HG02938 (cell line): ENCODE measurements around the gene C16orf46.
"Not testable (repeated sequence)": the region's sequence is repeated elsewhere in the genome, so short reads cannot be mapped to it uniquely, and the experiment has no call there.

Experiments used
- ATAC-seq: cut with Tn5 transposase; IDR thresholded peaks from one replicate; pipeline ENCODE4 v1.9.1; 2021; ENCODE audit warnings: mild to moderate bottlenecking, moderate library complexity; ENCODE audit not compliant: unreplicated experiment

C16orf46 gene

GRCh38 chr16:81077076-81077940 is at the start of gene C16orf46:
Gene C16orf46 (minus strand): TSS chr16:81077238. CDS start chr16:81063955, 13,283 bp downstream.
- peak; percentile 91 for ATAC-seq

- no peak for ATAC-seq
Measured at GRCh38 chr16:81123092-81123852, 46.2 kb upstream of the C16orf46 start.

DNA sequence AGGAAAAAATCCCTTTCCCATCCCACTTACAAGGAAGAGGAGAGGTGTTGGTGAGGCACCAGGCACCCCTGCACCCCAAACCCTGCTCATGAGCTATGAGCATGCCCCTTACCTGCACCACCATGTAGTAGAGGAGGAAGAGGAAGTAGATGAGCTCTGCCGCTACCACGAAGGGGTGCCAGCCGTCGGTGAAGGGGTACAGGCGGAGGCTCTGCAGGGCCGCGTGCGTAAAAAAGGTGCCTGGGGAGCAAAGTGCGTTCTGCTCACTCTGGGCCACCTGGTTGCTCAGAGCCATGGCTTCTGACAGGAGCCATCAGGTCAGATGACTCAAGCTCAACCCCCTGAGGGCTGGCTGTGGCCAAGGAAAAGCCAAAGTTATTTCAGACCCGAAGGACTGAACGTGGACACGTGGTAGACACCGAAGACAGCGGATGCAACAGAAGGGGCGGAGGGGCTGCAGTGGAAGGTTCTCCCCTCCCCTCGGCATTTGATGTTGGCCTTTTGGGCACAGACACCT is 44.5 kb upstream of the C16orf46 start:
- no peak for ATAC-seq

GRCh38 chr16:81117436-81117835 is 40.4 kb upstream of the C16orf46 start:
- ATAC-seq = no peak

GRCh38 chr16:81116285-81116684 is 39.2 kb upstream of the C16orf46 start:
- no peak for ATAC-seq

DNA sequence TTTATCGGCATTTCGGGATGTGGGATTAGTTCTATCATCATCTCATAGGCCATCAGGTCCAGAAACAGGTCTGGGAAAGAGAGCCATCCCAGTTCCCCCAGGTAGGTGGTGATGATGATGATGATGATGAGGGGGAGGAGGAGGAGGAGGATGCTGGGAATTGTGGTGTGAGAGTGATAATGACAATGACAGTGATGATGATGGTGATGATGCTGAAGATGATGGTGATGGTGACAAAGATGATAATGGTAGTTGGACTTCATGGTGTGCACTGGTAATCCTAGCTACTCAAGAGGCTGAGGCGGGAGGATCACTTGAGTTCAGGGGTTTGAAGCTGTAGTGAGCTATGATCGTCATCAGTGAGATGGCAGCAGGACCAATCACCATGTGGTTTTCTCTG is 35.4 kb upstream of the C16orf46 start:
- ATAC-seq = no peak

DNA sequence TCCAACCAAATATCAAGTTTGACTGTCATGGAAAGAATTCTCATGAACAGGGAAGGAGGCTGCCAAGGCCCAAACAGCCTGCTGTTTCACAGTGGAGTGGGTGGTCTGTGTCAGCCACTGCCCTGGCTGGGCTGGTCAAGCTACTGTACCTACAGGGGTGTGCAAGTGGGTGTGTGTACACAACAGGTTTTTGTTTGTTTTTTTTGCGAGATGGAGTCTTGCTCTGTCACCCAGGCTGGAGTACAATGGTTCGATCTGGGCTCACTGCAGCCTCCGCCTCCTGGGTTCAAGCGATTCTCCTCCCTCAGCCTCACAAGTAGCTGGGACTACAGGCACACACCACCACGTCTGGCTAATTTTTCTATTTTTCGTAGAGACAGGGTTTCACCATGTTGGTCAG is 32.2 kb upstream of the C16orf46 start:
- not testable (repeated sequence) for ATAC-seq

DNA sequence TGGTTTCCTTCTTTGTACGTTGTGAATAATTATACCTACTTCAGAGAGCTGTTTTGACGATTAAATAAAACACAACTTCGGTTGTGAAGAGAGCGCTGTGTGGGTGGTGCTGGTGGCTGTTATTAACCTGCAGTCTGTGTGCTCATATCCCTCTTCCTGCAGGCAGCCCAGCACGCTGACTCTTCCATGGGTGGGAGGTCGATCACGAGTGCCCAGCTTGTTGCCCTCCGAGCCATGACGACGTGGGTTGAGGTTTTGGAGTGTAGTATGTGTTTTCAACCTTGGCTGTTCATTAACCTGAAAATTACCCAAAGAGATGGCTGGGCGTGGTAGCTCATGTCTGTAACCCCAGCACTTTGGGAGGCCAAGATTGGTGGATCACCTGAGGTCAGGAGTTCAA is 30.5 kb upstream of the C16orf46 start:
- ATAC-seq = no peak

DNA sequence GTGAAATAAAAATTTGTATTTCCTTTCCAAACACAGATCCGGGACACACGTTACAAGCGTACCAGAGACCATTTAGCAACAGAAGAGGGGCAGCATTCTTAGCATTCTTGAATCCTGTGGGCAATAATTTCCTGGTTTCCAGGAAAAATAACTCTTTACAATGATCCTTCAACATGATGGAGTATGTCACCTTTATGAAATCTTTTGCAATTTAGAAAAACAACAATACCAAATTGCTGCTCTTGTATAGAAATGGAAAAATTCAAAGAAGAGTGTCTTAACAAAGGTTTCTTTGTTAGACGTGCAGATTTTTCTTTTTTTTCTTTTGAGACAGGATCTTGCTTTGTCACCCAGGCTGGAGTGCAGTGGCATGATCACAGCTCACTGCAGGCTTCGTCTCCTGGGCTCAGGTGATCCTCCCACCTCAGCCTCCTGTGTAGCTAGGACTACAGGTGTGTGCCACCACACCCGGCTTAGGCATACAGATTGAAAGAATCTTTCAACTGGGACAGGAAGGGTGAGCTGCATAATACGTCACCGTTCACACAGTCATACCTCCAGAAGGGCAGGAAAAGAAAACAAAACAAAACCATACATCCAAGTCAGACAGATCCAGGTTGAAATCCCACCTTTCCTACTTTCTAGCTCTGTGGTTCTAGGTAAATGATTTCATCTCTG is 29.9 kb upstream of the C16orf46 start:
- no peak for ATAC-seq

- ATAC-seq = no peak
Measured at GRCh38 chr16:81105946-81106345, 28.9 kb upstream of the C16orf46 start.

- ATAC-seq = no peak
Measured at GRCh38 chr16:81101702-81102101, 24.7 kb upstream of the C16orf46 start.

DNA sequence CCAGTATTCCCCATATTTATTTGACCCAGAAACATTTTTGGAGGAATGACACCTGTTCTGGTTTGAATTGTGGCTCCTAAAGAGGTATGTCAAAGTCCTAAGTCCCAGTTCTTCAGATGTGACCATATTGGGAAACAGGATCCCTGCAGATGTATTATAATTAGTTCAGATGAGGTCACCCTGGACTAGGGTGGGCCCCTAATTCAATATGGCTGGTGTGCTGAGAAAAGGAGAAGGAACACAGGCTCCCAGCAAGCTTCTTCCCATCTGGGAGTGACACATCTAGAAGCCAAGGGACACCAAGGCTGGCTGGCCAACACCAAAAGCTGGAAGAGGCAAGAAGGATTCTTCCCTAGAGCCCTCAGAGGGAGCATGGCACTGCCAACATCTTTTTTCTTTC is 22.9 kb upstream of the C16orf46 start:
- no peak for ATAC-seq

- no peak for ATAC-seq
Measured at GRCh38 chr16:81097230-81097629, 20.2 kb upstream of the C16orf46 start.

DNA sequence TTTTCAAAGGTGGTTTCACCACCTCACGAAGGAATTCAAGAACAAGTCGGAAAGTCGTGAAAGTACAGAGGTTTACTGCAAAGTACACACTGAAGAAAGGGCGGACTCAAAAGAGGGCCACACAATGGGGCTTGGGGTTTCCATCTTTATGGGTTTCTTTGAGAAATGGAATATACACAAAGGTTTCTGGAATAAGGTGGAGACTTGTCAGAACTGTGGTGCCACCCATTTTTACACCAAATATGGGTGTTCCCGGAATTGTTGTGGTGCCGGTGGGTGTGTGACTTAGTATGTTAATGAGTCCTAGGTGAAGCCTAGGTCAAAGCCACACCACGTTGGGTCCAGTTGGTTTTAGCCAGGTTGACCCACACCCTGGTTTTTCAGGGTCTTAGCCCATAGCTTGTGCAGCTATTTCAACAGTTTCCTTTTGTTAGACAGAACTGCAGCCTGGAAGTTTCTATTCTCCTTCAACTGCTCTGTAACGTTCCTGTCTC is 19.7 kb upstream of the C16orf46 start:
- no peak for ATAC-seq

DNA sequence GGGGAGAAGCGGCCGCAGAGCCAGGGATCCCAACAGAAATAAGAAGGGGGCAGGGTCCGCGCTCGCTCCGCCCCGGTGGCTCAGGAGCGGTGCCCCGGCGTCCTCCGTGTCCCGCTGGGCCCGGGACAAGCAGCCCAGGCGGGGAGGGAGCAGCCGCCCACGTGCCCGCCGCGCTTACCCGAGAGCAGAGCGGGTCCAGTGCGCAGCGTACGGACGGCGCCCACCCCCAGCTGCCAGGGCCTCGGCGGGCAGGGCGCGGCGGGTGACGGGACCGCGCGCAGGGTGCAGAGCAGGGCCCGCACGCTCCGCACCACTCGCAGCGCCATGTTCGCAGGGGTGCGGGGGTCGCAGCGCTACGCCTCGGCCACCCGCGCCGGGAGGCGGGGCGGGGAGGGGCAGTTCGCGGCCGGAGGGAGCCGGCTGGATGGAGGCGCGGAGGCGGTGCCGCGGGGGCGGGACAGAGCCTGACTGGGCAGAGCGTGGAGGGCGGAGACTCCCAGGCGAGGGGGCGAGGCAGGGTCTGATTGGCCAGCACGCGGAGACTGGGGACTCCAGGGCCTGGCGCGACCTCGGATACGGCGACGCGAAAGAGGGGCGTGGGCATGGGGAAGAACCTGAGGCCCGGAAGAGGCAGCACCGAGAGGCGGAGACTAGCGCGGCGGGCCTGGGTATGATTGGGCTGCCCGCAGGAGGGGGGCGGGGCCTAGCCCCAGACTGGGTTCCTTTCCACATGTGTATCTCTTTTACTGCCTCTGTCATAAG is 19.1 kb upstream of the C16orf46 start, which contains the start of gene GCSH:
Gene GCSH, minus strand, starts transcription at position 443 of the 762 bp plus-strand sequence. Its CDS starts 117 bp downstream, at position 326.
- peak; percentile 98 for ATAC-seq

DNA sequence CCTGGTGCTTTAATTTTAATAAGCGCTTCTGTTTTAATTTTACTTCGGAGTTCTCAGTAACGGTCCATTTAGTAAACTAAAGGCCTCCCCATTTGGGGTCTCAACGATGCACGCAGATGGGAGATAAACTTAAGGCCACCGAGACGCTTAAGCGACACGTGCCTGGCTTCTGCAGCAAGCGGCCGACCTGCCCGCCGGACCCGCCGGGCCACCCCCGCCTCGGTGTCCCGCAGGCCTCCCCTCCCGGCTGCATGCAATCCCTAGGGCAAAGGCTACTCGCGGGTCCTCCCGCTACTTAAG is 18.6 kb upstream of the C16orf46 start:
- peak; percentile 5 for ATAC-seq

GRCh38 chr16:81094771-81095251 is 17.8 kb upstream of the C16orf46 start:
- no peak for ATAC-seq

- no peak for ATAC-seq
Measured at GRCh38 chr16:81088836-81089235, 11.8 kb upstream of the C16orf46 start.

- no peak for ATAC-seq
Measured at GRCh38 chr16:81081014-81081413, 4.0 kb upstream of the C16orf46 start.

DNA sequence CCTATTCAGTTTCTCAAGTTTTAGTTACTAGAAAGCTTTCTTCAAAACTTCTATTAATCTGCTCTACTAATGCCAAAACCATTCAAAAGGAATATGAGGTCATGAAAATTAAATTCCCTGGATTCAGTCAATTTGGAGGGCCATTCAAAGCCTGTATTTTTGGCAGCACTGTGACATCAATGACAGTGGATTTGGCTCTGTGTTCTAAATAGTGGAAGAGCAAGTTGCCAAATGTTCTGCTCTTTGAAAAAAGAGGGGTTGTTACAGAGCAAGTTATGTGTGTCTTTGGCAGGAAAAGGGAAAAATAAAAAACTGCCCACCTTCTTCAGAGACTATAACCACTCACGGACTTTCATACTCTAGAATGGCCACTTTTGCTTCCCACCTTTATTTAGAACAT is 3.2 kb upstream of the C16orf46 start:
- ATAC-seq = no peak
